Neural progenitor cell (in vitro differentiated cells): ENCODE data around the gene PER2. TPM values are rescaled to one million over a fixed set of nuclear protein-coding genes. Genes with fewer than 3 reads are reported as not detected.

ENCODE experiments used
- DNase-seq: peaks from one replicate; pipeline ENCODE4 v3.0.0-alpha.2; 2016; ENCODE audit warnings: low spot score
- H2AFZ ChIP-seq: fragments of 200-600 bp; sonication (generic); replicated peaks from 2 replicates; pipeline ENCODE4 v1.6.1; 2016; ENCODE audit warnings: antibody characterized with exemption
- H3F3A ChIP-seq: fragments of 200-600 bp; sonication (generic); 2 replicates; pipeline ENCODE4 v1.6.1; 2016; ENCODE audit warnings: antibody characterized with exemption, low read depth
- H3K27ac ChIP-seq: fragments of 200-600 bp; sonication (generic); 2 replicates; pipeline ENCODE4 v1.5.1; 2016; ENCODE audit warnings: mild to moderate bottlenecking
- H3K27me3 ChIP-seq: fragments of 200-600 bp; sonication (generic); 2 replicates; pipeline ENCODE4 v1.6.1; 2016; ENCODE audit warnings: mild to moderate bottlenecking, moderate library complexity
- H3K36me3 ChIP-seq: fragments of 200-600 bp; sonication (generic); 2 replicates; pipeline ENCODE4 v1.5.1; 2016
- H3K4me1 ChIP-seq: fragments of 200-600 bp; sonication (generic); 2 replicates; pipeline ENCODE4 v1.6.1; 2016; ENCODE audit warnings: mixed run types
- H3K4me2 ChIP-seq: fragments of 200-600 bp; sonication (generic); 2 replicates; pipeline ENCODE4 v1.6.1; 2016
- H3K4me3 ChIP-seq: fragments of 200-600 bp; sonication (generic); 2 replicates; pipeline ENCODE4 v1.5.1; 2016
- H3K79me2 ChIP-seq: fragments of 200-600 bp; sonication (generic); 2 replicates; pipeline ENCODE4 v1.6.1; 2016; ENCODE audit warnings: low read depth
- H3K9ac ChIP-seq: fragments of 200-600 bp; sonication (generic); 2 replicates; pipeline ENCODE4 v1.6.1; 2016
- H3K9me3 ChIP-seq: fragments of 200-600 bp; sonication (generic); 2 replicates; pipeline ENCODE4 v1.5.1; 2016; ENCODE audit warnings: low read depth
- H4K20me1 ChIP-seq: fragments of 200-600 bp; sonication (generic); 2 replicates; pipeline ENCODE4 v1.6.1; 2016; ENCODE audit warnings: low read depth
- H3K27ac Mint-ChIP-seq: 3 replicates; pipeline ENCODE4 v1.8.0; 2021; ENCODE audit warnings: mixed read lengths
- H3K27me3 Mint-ChIP-seq: 2 replicates; pipeline ENCODE4 v1.8.0; 2022; ENCODE audit warnings: low read depth, mild to moderate bottlenecking, inconsistent platforms, moderate library complexity, mixed read lengths; ENCODE audit not compliant: insufficient read depth
- H3K36me3 Mint-ChIP-seq: 3 replicates; pipeline ENCODE4 v1.8.0; 2021; ENCODE audit warnings: mixed read lengths
- H3K4me1 Mint-ChIP-seq: 3 replicates; pipeline ENCODE4 v1.8.0; 2021; ENCODE audit warnings: mixed read lengths
- H3K4me3 Mint-ChIP-seq: 3 replicates; pipeline ENCODE4 v1.8.0; 2021; ENCODE audit warnings: mild to moderate bottlenecking, moderate library complexity, mixed read lengths
- H3K9me3 Mint-ChIP-seq: 3 replicates; pipeline ENCODE4 v1.8.0; 2020; ENCODE audit warnings: mixed read lengths
- CTCF ChIP-seq: fragments of 200-600 bp; sonication (generic); IDR thresholded peaks from 2 replicates; pipeline ENCODE4 v1.5.1; 2017; ENCODE audit warnings: antibody characterized with exemption, mild to moderate bottlenecking
- EZH2 ChIP-seq: fragments of 200-600 bp; sonication (generic); IDR thresholded peaks from 2 replicates; pipeline ENCODE4 v1.6.1; 2017; ENCODE audit warnings: antibody characterized with exemption, mild to moderate bottlenecking, moderate library complexity
- EZH2phosphoT487 ChIP-seq: fragments of 200-600 bp; sonication (generic); IDR thresholded peaks from 2 replicates; pipeline ENCODE4 v1.6.1; 2017; ENCODE audit warnings: antibody characterized with exemption
- total RNA-seq: library from RNA; depleted of rRNA; stranded (reverse); fragments of >200 nt; gene quantifications from 2 replicates; pipeline ENCODE4 v1.2.3, GENCODE V29; 2015; ENCODE audit warnings: low replicate concordance

The PER2 gene
- total RNA-seq, 1 donor from 2014 or later = 1.4 TPM

DNA sequence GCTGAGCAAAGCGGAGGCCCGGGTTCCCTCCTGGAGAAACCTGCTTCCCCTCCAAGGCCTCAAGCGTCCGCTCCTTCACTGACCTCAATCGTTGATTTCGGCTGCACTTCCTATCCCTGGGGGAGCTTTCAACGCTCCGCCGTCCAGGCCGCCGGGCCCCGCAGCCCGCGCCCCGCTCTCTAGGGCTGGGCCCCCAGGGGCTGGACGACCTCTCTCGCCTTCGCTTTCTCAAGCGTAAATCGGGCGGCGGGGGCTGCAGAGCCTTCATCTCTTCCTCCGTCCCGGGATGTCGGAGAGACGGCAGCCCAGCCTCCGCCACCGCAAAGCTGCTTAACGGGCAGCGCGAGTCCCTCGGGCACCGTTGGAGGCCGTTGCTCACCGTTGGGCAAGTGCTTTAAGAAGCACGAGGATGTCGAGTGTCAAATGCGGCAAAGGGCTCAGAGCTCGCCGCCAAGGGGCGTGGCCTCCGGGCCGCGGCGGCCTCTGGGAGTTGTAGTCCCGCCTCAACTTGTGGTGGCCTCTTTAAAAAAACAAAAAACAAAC, 57.1 kb downstream of the PER2 start:
- H3K4me1 Mint-ChIP-seq = no peaks in the 10 kb centered on the region
- H3K27ac ChIP-seq = no peak overlapping the region
- H3K4me2 ChIP-seq = peak overlapping the region; percentile 91
- peak overlapping the region; percentile 51 for H3K4me3 ChIP-seq
- H3K36me3 ChIP-seq = no peaks in the 10 kb centered on the region
- peak overlapping the region; percentile 88 for H2AFZ ChIP-seq
- H3K4me1 ChIP-seq = no peaks in the 10 kb centered on the region
- H3K4me3 Mint-ChIP-seq = peak overlapping the region; percentile 83
- H3K36me3 Mint-ChIP-seq = peaks cover 1% of the 10 kb centered on the region
- H3K9me3 ChIP-seq = no peaks in the 10 kb centered on the region
- H3K27ac Mint-ChIP-seq = no peak overlapping the region
- no peak overlapping the region for H3K9ac ChIP-seq
- peaks cover 55% of the 10 kb centered on the region for H3K27me3 ChIP-seq
- H3K79me2 ChIP-seq = no peaks in the 10 kb centered on the region
- peaks cover 11% of the 10 kb centered on the region for H3F3A ChIP-seq
- peaks cover 9% of the 10 kb centered on the region for H3K9me3 Mint-ChIP-seq
- no peaks in the 10 kb centered on the region for H4K20me1 ChIP-seq
- peaks cover 14% of the 10 kb centered on the region for H3K27me3 Mint-ChIP-seq
- peak; percentile 93 for DNase-seq
- TF ChIP-seq EZH2 (peak; percentile 65), CTCF (no peak), EZH2phosphoT487 (peak; percentile 44)

DNA sequence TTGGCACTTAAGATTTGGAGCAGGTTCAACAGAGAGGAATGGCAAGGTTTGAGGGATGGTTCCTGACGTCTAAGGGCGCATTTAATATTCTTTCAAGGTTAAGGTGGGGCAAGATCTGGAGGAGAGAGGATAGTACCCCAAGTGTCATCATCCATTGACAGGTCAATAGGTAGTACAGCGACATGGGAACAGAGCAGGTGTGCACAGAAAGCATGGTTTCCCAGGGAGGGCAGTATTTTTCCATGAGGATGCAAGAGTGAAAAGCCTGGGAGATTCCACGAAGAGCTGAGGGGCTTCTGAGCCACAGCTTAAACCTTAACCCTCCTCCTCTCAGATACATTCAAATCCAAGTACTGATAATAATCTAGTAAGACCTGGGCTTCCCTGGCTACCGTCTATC, 57.7 kb downstream of the PER2 start:
- Histone ChIP-seq H3K4me2 (peak overlapping the region; percentile 91), H3K4me1 (no peaks in the 10 kb centered on the region), H3K27ac (no peak overlapping the region), H3K27me3 (peaks cover 48% of the 10 kb centered on the region), H3K4me3 (peak overlapping the region; percentile 51), H2AFZ (peak overlapping the region; percentile 88), H4K20me1 (no peaks in the 10 kb centered on the region), H3K79me2 (no peaks in the 10 kb centered on the region), H3K36me3 (no peaks in the 10 kb centered on the region), H3K9ac (no peak overlapping the region), H3K9me3 (no peaks in the 10 kb centered on the region), H3F3A (peaks cover 11% of the 10 kb centered on the region)
- peaks cover 9% of the 10 kb centered on the region for H3K9me3 Mint-ChIP-seq
- DNase-seq = no peak
- no peaks in the 10 kb centered on the region for H3K4me1 Mint-ChIP-seq
- peaks cover 1% of the 10 kb centered on the region for H3K36me3 Mint-ChIP-seq
- TF ChIP-seq EZH2phosphoT487 (no peak), EZH2 (no peak), CTCF (no peak)
- H3K4me3 Mint-ChIP-seq = peak overlapping the region; percentile 83
- peaks cover 12% of the 10 kb centered on the region for H3K27me3 Mint-ChIP-seq
- H3K27ac Mint-ChIP-seq = no peak overlapping the region

GRCh38 chr2:238228700-238229099, 59.7 kb downstream of the PER2 start:
- H4K20me1 ChIP-seq = no peaks in the 10 kb centered on the region
- H3K36me3 ChIP-seq = no peaks in the 10 kb centered on the region
- H3K4me3 ChIP-seq = no peak overlapping the region
- Mint-ChIP-seq H3K27me3 (peaks cover 7% of the 10 kb centered on the region), H3K27ac (no peak overlapping the region), H3K4me1 (peaks cover 2% of the 10 kb centered on the region), H3K9me3 (peaks cover 6% of the 10 kb centered on the region), H3K4me3 (no peak overlapping the region), H3K36me3 (peaks cover 1% of the 10 kb centered on the region)
- no peak for DNase-seq
- no peak overlapping the region for H3K27ac ChIP-seq
- no peaks in the 10 kb centered on the region for H3K9me3 ChIP-seq
- peaks cover 34% of the 10 kb centered on the region for H3K27me3 ChIP-seq
- no peaks in the 10 kb centered on the region for H3K4me1 ChIP-seq
- no peak overlapping the region for H3K4me2 ChIP-seq
- peaks cover 11% of the 10 kb centered on the region for H3F3A ChIP-seq
- H3K79me2 ChIP-seq = no peaks in the 10 kb centered on the region
- no peak overlapping the region for H2AFZ ChIP-seq
- no peak overlapping the region for H3K9ac ChIP-seq
- no peak for TF ChIP-seq EZH2phosphoT487
- no peak for TF ChIP-seq EZH2
- TF ChIP-seq CTCF = no peak
